Lower leg skin (tissue), 4 donors: ENCODE measurements around the gene ZNF717. TPM values are rescaled to one million over a fixed set of nuclear protein-coding genes. Genes with fewer than 3 reads are reported as not detected.
A peak's percentile ranks its signal among the peaks of the same experiment; 100 is the strongest.
"Not testable (repeated sequence)": the region's sequence is repeated elsewhere in the genome, so short reads cannot be mapped to it uniquely, and the experiment has no call there.

Experiments used
- DNase-seq, 2 donors: peaks; one replicate each; pipeline ENCODE4 v3.0.0-alpha.2; 2019; ENCODE audit warnings: low spot score in 2 of 2
- H3K4me3 ChIP-seq: fragments of 200-600 bp; sonication (generic); 2 replicates; pipeline ENCODE4 v1.5.1; 2017; ENCODE audit warnings: mild to moderate bottlenecking, low read depth; ENCODE audit not compliant: poor library complexity, severe bottlenecking
- CTCF ChIP-seq, 3 donors: fragments of 450-650 bp; IDR thresholded peaks; one replicate each; pipeline ENCODE4 v1.5.1; 2016; ENCODE audit warnings: antibody characterized with exemption in 3 of 3, mild to moderate bottlenecking in 3 of 3, moderate library complexity in 2 of 3
- POLR2A ChIP-seq, 2 donors: fragments of 450-650 bp; IDR thresholded peaks; one replicate each; pipeline ENCODE4 v1.6.1; 2016 to 2017; ENCODE audit warnings: antibody characterized with exemption in 2 of 2, mild to moderate bottlenecking in 1 of 2, moderate library complexity in 1 of 2
- WGBS, 2 donors: methylation state at CpG; one replicate each; pipeline ENCODE4 v1.1.5; 2018; 5-methylcytosine and 5-hydroxymethylcytosine counted together
- intact Hi-C: fragments of 100-400 bp; cut with DNase I; formaldehyde crosslinking; loops from one replicate; pipeline ENCODE4 v1.15.0; 2023; ENCODE audit warnings: low total_unique reads
- total RNA-seq, 4 donors: library from RNA; depleted of rRNA; stranded (reverse); fragments of >200 nt; gene quantifications; one replicate each; pipeline ENCODE4 v1.1.0, GENCODE V29; 2016

Gene ZNF717
- 10 to 100 TPM in 3 of 4 donors, 1 to 10 TPM in 1; 9.7 to 24.7 (median 14.0) TPM for total RNA-seq

DNA sequence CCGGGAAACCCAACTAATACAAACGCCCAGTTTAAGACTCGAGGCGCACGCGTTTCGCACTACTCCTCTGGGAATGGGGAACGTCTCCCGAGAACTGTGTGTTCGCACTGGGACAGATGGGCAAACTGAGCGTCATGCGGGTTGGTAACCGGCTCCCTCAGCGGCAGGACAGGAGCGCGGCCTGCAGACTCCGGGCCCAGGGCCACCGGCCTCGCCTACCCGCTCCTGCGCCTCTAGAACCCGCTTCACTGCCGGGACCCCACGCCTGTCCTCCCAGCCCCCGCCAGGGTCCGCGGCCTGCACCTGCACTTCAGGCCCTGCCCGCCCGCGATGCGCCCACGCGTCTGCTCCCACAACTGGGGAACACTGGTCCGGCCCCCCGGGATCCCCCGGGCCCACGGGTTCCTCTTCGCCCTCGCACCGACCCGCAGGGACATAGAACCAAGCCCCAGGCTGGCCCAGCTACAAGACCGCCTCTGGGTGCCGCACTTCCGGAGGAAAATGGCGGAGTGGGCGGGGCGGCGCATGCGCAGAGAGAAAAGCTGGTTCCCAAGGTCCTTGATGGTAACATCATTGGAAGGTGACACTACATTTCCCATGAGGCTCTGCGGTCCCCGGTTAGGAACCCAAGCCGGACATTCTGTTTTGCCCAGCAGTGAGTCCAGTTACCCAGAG lies at the start of gene ZNF717:
Gene ZNF717 (minus strand): TSS at position 469 of the 675 bp plus-strand sequence. CDS start 2,187 bp downstream, outside the sequence.
- intact Hi-C loops, result not testable (repeated sequence)
- DNase-seq, result peak; percentile 94 to 99
- 5 to 7% methylated on average over 32 to 45 of the region's 52 CpGs for WGBS, 2 donors
- H3K4me3 ChIP-seq, result peak within 1 kb of the TSS; percentile 47

- DNase-seq, intact Hi-C loops, H3K4me3 ChIP-seq: not testable (repeated sequence)
- 33 to 52% methylated on average over 1 of the region's 1 CpG for WGBS, 2 donors
Observed at GRCh38 chr3:75831076-75831475, 45.7 kb upstream of the ZNF717 start.

- intact Hi-C loops, H3K4me3 ChIP-seq, DNase-seq: not testable (repeated sequence)
- 48 to 62% methylated on average over 1 of the region's 1 CpG for WGBS, 2 donors
Observed at GRCh38 chr3:75818019-75818418, 32.7 kb upstream of the ZNF717 start.

DNA sequence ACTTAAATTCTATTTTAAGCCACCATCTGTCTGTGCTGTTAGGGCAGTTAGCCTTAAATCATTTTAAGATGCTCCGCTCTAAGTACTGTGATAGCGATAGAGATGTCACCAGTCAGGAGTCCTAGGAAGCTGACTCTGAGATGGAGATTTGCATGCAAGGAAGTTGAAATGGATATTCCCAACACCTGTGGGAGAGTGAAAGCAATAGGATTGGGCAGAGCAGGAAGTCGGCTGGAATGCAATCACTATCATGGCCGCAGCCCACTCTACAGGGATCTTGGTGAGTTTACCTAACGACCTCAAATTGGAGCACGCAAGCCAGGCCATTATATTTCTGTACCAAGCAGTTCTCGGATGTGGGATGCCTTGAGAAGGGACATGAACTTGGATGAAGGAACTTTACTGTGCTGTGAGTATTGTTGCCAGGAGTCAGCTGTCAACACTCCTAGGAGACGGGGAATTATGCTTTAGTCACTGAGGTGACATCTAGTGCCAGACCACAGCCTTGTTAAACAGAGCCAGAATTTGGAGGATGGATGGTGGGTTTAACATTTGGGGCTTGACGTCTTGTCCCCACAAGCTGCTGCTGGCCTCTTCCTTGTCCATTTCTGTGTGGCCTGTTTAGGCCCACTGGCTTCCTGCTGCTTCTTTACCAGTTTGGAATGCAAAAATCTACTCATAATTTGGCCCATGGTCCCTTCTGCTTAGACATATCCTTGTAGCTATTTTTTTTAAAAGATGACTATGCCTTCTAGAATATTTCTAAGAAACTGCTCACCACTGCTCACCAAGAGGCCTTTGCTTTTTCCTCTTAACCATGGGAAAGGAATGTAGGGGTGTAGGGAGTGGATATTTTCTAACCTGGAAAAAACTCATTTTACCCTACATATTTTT lies 31.2 kb upstream of the ZNF717 start:
- H3K4me3 ChIP-seq, DNase-seq, intact Hi-C loops: not testable (repeated sequence)
- 66 to 75% methylated on average over 9 of the region's 9 CpGs for WGBS, 2 donors

DNA sequence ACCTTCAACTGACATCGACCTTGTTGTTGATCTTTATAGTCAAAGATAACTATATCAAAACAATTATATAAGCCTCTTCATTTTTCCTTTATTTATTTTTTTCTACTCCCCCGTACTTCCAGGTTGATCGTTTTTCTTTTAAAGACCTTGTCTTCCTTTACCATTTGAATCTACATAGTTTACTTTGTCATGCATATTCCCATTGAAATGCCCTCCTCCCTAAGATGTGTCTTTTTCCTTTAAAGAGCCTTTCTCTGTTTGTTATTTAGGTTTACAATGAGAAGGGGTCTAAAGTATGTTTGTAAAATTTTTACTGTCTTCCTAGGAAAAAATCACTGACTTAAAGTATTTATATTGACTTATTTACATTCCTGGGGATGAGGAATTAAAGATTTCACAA lies 29.4 kb upstream of the ZNF717 start:
- intact Hi-C loops, result no loop called here
- WGBS, 2 donors, result 53 to 58% methylated on average over 3 of the region's 3 CpGs
- H3K4me3 ChIP-seq, result no peak overlapping the region
- no peak for DNase-seq
- TF ChIP-seq CTCF (IDR thresholded peaks at IDR 0.05) (no peak), POLR2A (IDR thresholded peaks at IDR 0.05) (no peak)

GRCh38 chr3:75782506-75782905 lies 2.8 kb downstream of the ZNF717 start:
- DNase-seq, result no peak

DNA sequence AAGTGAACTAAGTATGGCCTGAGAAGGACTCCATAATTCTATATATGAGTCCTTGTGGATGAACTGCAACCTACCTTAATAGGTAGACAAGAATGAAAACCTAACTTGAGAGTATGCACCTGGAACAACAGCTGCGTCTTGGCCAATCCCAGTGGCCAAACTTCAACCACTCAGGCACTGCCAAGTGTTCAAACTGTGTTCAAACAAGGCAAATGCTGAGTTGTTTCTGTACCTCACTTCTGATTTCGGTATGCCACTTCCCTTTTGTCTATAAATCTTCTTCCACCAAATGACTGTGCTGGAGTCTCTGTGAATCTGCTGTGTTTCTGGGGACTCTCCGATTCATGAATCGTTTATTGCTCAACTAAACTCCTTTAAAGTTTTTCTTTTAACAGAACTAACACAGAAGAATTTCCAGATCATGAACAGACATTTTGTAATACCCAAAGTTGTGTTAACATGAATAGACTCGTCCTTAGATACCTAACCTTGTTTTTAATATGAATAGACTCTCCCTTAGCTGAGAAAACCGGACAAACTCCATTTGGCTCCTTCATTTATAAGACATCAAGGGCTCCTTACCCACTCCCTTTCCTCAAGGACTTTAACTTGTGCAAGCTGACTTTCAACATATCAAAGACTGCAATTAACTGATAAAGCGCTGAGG lies 4.1 kb downstream of the ZNF717 start:
- TF ChIP-seq CTCF (IDR thresholded peaks at IDR 0.05), result no peak
- H3K4me3 ChIP-seq, result no peak overlapping the region
- 58 to 59% methylated on average over 7 of the region's 7 CpGs for WGBS, 2 donors
- no peak for DNase-seq
- intact Hi-C loops, result no loop called here

More at GRCh38 chr3:75782506-75782905, 2.8 kb downstream of the ZNF717 start:
- 96 to 97% methylated on average over 16 of the region's 16 CpGs for WGBS, 2 donors
- TF ChIP-seq CTCF (IDR thresholded peaks at IDR 0.05) (no peak), POLR2A (IDR thresholded peaks at IDR 0.05) (no peak)
- intact Hi-C loops, result no loop called here
- no peak overlapping the region for H3K4me3 ChIP-seq

DNA sequence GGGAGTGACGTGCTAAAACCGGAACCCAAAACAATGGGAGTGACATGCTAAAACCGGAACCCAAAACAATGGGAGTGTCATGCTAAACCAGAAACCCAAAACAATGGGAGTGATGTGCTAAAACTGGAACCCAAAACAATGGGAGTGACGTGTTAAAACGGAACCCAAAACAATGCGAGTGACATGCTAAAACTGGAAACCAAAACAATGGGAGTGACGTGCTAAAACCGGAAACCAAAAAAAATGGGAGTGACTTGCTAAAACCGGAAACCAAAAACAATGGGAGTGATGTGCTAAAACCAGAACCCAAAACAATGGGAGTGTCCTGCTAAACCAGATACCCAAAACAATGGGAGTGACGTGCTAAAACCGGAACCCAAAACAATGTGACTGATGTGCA lies 7.6 kb downstream of the ZNF717 start:
- intact Hi-C loops, result not testable (repeated sequence)
- WGBS, 2 donors, result 91 to 92% methylated on average over 11 of the region's 11 CpGs

GRCh38 chr3:75771631-75772030 lies 13.7 kb downstream of the ZNF717 start:
- intact Hi-C loops, result not testable (repeated sequence)
- 88 to 93% methylated on average over 9 to 10 of the region's 10 CpGs for WGBS, 2 donors

More for the DNA sequence above, 7.6 kb downstream of the ZNF717 start:
- H3K4me3 ChIP-seq, DNase-seq: not testable (repeated sequence)

More at GRCh38 chr3:75771631-75772030, 13.7 kb downstream of the ZNF717 start:
- not testable (repeated sequence) for DNase-seq, H3K4me3 ChIP-seq
